Large intestine (tissue), 3 donors: ENCODE results near the gene ERC2. TPM values are rescaled to one million over a fixed set of nuclear protein-coding genes. Genes with fewer than 3 reads are reported as not detected.

Experiments
- DNase-seq, 2 donors: peaks; one replicate each; pipeline versions ENCODE4 v3.0.0 to v3.0.0-alpha.2; 2013
- H3K27ac ChIP-seq: one replicate; pipeline ENCODE4 v1.5.1; 2013; ENCODE audit warnings: low read length
- H3K27me3 ChIP-seq: 2 replicates; pipeline ENCODE4 v1.6.1; 2013; ENCODE audit warnings: low read length; ENCODE audit not compliant: control insufficient read depth, insufficient read depth
- H3K36me3 ChIP-seq: 2 replicates; pipeline ENCODE4 v1.6.1; 2013; ENCODE audit warnings: low read length; ENCODE audit not compliant: control insufficient read depth, insufficient read depth
- H3K4me1 ChIP-seq: one replicate; pipeline ENCODE4 v1.6.1; 2013; ENCODE audit warnings: low read length; ENCODE audit not compliant: control insufficient read depth, insufficient read depth
- H3K4me3 ChIP-seq: one replicate; pipeline ENCODE4 v1.5.1; 2013; ENCODE audit warnings: low read length
- H3K9me3 ChIP-seq: one replicate; pipeline ENCODE4 v1.6.1; 2013; ENCODE audit warnings: mild to moderate bottlenecking, low read depth, low read length, moderate library complexity; ENCODE audit not compliant: control insufficient read depth
- whole genome bisulfite sequencing: methylation state at CpG from one replicate; pipeline ENCODE4 v1.1.5; 2013; ENCODE audit warnings: low lambda C conversion rate; ENCODE audit not compliant: insufficient coverage; 5-methylcytosine and 5-hydroxymethylcytosine counted together
- polyA plus RNA-seq: library from polyadenylated mRNA; unstranded; fragments of 120-200 nt; gene quantifications from one replicate; pipeline ENCODE4 v1.2.1, GENCODE V29; 2013

Gene ERC2
- polyA plus RNA-seq, 1 donor: 2.4 TPM

- WGBS: no CpG with 5 or more reads among the region's 1 CpG
Observed at GRCh38 chr3:55873523-55874254, 594.6 kb downstream of the ERC2 start.

GRCh38 chr3:55870594-55870993, 597.7 kb downstream of the ERC2 start:
- Histone ChIP-seq H3K27me3 (no peaks in the 10 kb centered on the region), H3K36me3 (no peaks in the 10 kb centered on the region), H3K9me3 (no peaks in the 10 kb centered on the region), H3K27ac (no peak overlapping the region), H3K4me1 (no peaks in the 10 kb centered on the region), H3K4me3 (no peak overlapping the region)
- WGBS: no CpG with 5 or more reads among the region's 5 CpGs
- no peak for DNase-seq

More at GRCh38 chr3:55873523-55874254, 594.6 kb downstream of the ERC2 start:
- Histone ChIP-seq H3K27ac (no peak overlapping the region), H3K4me1 (no peaks in the 10 kb centered on the region), H3K27me3 (peaks cover 3% of the 10 kb centered on the region), H3K9me3 (no peaks in the 10 kb centered on the region), H3K4me3 (no peak overlapping the region), H3K36me3 (no peaks in the 10 kb centered on the region)
- no peak for DNase-seq

GRCh38 chr3:55868347-55868746, 599.9 kb downstream of the ERC2 start:
- no peak overlapping the region for H3K27ac ChIP-seq
- H3K9me3 ChIP-seq: no peaks in the 10 kb centered on the region
- H3K4me1 ChIP-seq: no peaks in the 10 kb centered on the region
- H3K36me3 ChIP-seq: no peaks in the 10 kb centered on the region
- DNase-seq: no peak
- H3K4me3 ChIP-seq: no peak overlapping the region
- H3K27me3 ChIP-seq: no peaks in the 10 kb centered on the region
- 100% methylated on average over 1 of the region's 4 CpGs for WGBS

GRCh38 chr3:55863028-55863427, 605.2 kb downstream of the ERC2 start:
- Histone ChIP-seq H3K36me3 (no peaks in the 10 kb centered on the region), H3K4me3 (no peak overlapping the region), H3K27me3 (no peaks in the 10 kb centered on the region), H3K9me3 (no peaks in the 10 kb centered on the region), H3K27ac (no peak overlapping the region), H3K4me1 (peaks cover 3% of the 10 kb centered on the region)
- 86% methylated on average over 1 of the region's 4 CpGs for WGBS
- DNase-seq: no peak

GRCh38 chr3:55860049-55860721, 608.1 kb downstream of the ERC2 start:
- Histone ChIP-seq H3K36me3 (no peaks in the 10 kb centered on the region), H3K9me3 (no peaks in the 10 kb centered on the region), H3K27me3 (no peaks in the 10 kb centered on the region), H3K4me3 (no peak overlapping the region), H3K4me1 (peaks cover 3% of the 10 kb centered on the region), H3K27ac (no peak overlapping the region)
- no peak for DNase-seq
- 84% methylated on average over 6 of the region's 11 CpGs for WGBS

GRCh38 chr3:55859305-55859704, 609.0 kb downstream of the ERC2 start:
- no peak for DNase-seq
- Histone ChIP-seq H3K9me3 (no peaks in the 10 kb centered on the region), H3K27me3 (no peaks in the 10 kb centered on the region), H3K36me3 (no peaks in the 10 kb centered on the region), H3K4me1 (peaks cover 3% of the 10 kb centered on the region), H3K27ac (no peak overlapping the region), H3K4me3 (no peak overlapping the region)
- 100% methylated on average over 1 of the region's 2 CpGs for WGBS

- H3K4me3 ChIP-seq: no peak overlapping the region
- no peaks in the 10 kb centered on the region for H3K36me3 ChIP-seq
- DNase-seq: no peak
- H3K9me3 ChIP-seq: no peaks in the 10 kb centered on the region
- peaks cover 3% of the 10 kb centered on the region for H3K4me1 ChIP-seq
- 80% methylated on average over 1 of the region's 4 CpGs for WGBS
- no peaks in the 10 kb centered on the region for H3K27me3 ChIP-seq
- H3K27ac ChIP-seq: no peak overlapping the region
Observed at GRCh38 chr3:55858727-55859126, 609.5 kb downstream of the ERC2 start.

- Histone ChIP-seq H3K4me3 (no peak overlapping the region), H3K4me1 (peaks cover 3% of the 10 kb centered on the region), H3K9me3 (no peaks in the 10 kb centered on the region), H3K36me3 (no peaks in the 10 kb centered on the region), H3K27ac (no peak overlapping the region), H3K27me3 (no peaks in the 10 kb centered on the region)
- no CpG with 5 or more reads among the region's 1 CpG for WGBS
- DNase-seq: no peak
Observed at GRCh38 chr3:55858302-55858701, 610.0 kb downstream of the ERC2 start.

- no peak overlapping the region for H3K4me3 ChIP-seq
- no peaks in the 10 kb centered on the region for H3K36me3 ChIP-seq
- no peak for DNase-seq
- WGBS: no CpG with 5 or more reads among the region's 2 CpGs
- no peak overlapping the region for H3K27ac ChIP-seq
- H3K4me1 ChIP-seq: peaks cover 3% of the 10 kb centered on the region
- no peaks in the 10 kb centered on the region for H3K27me3 ChIP-seq
- no peaks in the 10 kb centered on the region for H3K9me3 ChIP-seq
Observed at GRCh38 chr3:55857633-55858032, 610.6 kb downstream of the ERC2 start.

GRCh38 chr3:55855311-55855710, 613.0 kb downstream of the ERC2 start:
- no peak overlapping the region for H3K4me3 ChIP-seq
- peaks cover 3% of the 10 kb centered on the region for H3K4me1 ChIP-seq
- no peaks in the 10 kb centered on the region for H3K27me3 ChIP-seq
- WGBS: 83% methylated on average over 1 of the region's 2 CpGs
- H3K9me3 ChIP-seq: no peaks in the 10 kb centered on the region
- H3K36me3 ChIP-seq: no peaks in the 10 kb centered on the region
- H3K27ac ChIP-seq: no peak overlapping the region
- DNase-seq: no peak
